SH-SY5Y (cell line): ENCODE results near the gene NFKBIB.

Experiments used
- GATA2 ChIP-seq: IDR thresholded peaks from 2 replicates; pipeline ENCODE4 v1.6.1; 2011; ENCODE audit warnings: mild to moderate bottlenecking, low read depth, low read length
- GATA3 ChIP-seq: IDR thresholded peaks from 2 replicates; pipeline ENCODE4 v1.6.1; 2011; ENCODE audit warnings: low read depth, mild to moderate bottlenecking, low read length, moderate library complexity

GRCh38 chr19:38891771-38892170 is 8.0 kb upstream of the NFKBIB start:
- no peak for TF ChIP-seq GATA2
- TF ChIP-seq GATA3 = no peak
